GM12878 (cell line): ENCODE measurements around the gene LARP1B. TPM values are rescaled to one million over a fixed set of nuclear protein-coding genes. Genes with fewer than 3 reads are reported as not detected.

Experiments
- ATAC-seq: fragments of 200-7000 bp; cut with Tn5 transposase; 3 replicates; pipeline ENCODE4 v1.9.1; 2020; ENCODE audit warnings: mild to moderate bottlenecking, moderate library complexity
- Bru-seq: library from RNA; stranded (reverse); fragments of 400-500 nt; gene quantifications from one replicate; lab custom pipeline; 2021; lab: Mats Ljungman, UMichigan
- BruChase-seq, 2 experiments: library from RNA; stranded (reverse); fragments of 400-500 nt; gene quantifications; one replicate each; lab custom pipeline; 2021; lab: Mats Ljungman, UMichigan
- BruUV-seq: library from RNA; stranded (reverse); fragments of 400-500 nt; replicated peaks from 2 replicates; lab custom pipeline; 2021; lab: Mats Ljungman, UMichigan
- CTCF ChIA-PET: fragments of 300-600 bp; sonication (Branson Sonifier 250); formaldehyde crosslinking; extraction: SDS; loops from one replicate; lab custom pipeline; 2021; ENCODE audit warnings: inconsistent platforms; lab: Yijun Ruan, JAX
- POLR2A ChIA-PET: fragments of 350-600 bp; formaldehyde crosslinking; extraction: SDS; loops from one replicate; lab custom pipeline; 2021; ENCODE audit warnings: inconsistent platforms; lab: Charles Lee
- RAD21 ChIA-PET: fragments of 300-600 bp; sonication (Branson Sonifier 250); formaldehyde crosslinking; loops from one replicate; lab custom pipeline; 2023; ENCODE audit warnings: antibody characterized with exemption; ENCODE audit not compliant: unreplicated experiment; lab: Charles Lee
- SMC1A ChIA-PET: fragments of 300-600 bp; sonication (Branson Sonifier 250); formaldehyde crosslinking; loops from one replicate; lab custom pipeline; 2023; ENCODE audit not compliant: unreplicated experiment, uncharacterized antibody; lab: Charles Lee
- DNase-seq: peaks from one replicate; pipeline ENCODE4 v3.0.0-alpha.2; 2011; ENCODE audit warnings: low read depth, low spot score
- FAIRE-seq: peaks from 3 replicates; lab custom pipeline; 2011; peaks lifted over from hg19 to GRCh38; lab: Jason Lieb, UNC
- H2AFZ ChIP-seq: 2 replicates; pipeline ENCODE4 v1.6.0; 2011; ENCODE audit warnings: low read depth, low read length, control low read depth; ENCODE audit not compliant: control insufficient read depth
- H3K27ac ChIP-seq: 2 replicates; pipeline ENCODE4 v1.5.1; 2011; ENCODE audit warnings: control low read depth; ENCODE audit not compliant: control insufficient read depth, insufficient read depth
- H3K27me3 ChIP-seq, 2 experiments: replicated peaks in 1 of 2; 2 replicates each; pipeline versions ENCODE4 v1.6.0 to v1.6.1; 2011; ENCODE audit warnings: low read length in 1 of 2; ENCODE audit not compliant: control insufficient read depth in 2 of 2, insufficient read depth in 2 of 2
- H3K36me3 ChIP-seq, 2 experiments: 2 replicates each; pipeline ENCODE4 v1.5.1; 2011; ENCODE audit warnings: low read length in 1 of 2; ENCODE audit not compliant: control insufficient read depth in 2 of 2, insufficient read depth in 2 of 2
- H3K4me1 ChIP-seq: 2 replicates; pipeline ENCODE4 v1.6.1; 2011; ENCODE audit warnings: mild to moderate bottlenecking, low read length, moderate library complexity, mixed read lengths; ENCODE audit not compliant: control insufficient read depth, insufficient read depth
- H3K4me2 ChIP-seq: 2 replicates; pipeline ENCODE4 v1.6.0; 2011; ENCODE audit warnings: control low read depth; ENCODE audit not compliant: control insufficient read depth, insufficient read depth
- H3K4me3 ChIP-seq: fragments of 200-600 bp; sonication (generic); 2 replicates; pipeline ENCODE4 v1.5.1; 2016
- H3K79me2 ChIP-seq: 2 replicates; pipeline ENCODE4 v1.6.0; 2011; ENCODE audit warnings: low read length; ENCODE audit not compliant: control insufficient read depth, insufficient read depth
- H3K9ac ChIP-seq: 2 replicates; pipeline ENCODE4 v1.8.0; 2011; ENCODE audit warnings: low read length, control low read depth, mixed read lengths; ENCODE audit not compliant: control insufficient read depth, insufficient read depth
- H3K9me3 ChIP-seq: replicated peaks from 3 replicates; pipeline ENCODE4 v1.5.1; 2011; ENCODE audit warnings: mild to moderate bottlenecking, low read length; ENCODE audit not compliant: control insufficient read depth, insufficient read depth
- H4K20me1 ChIP-seq: 2 replicates; pipeline ENCODE4 v1.6.0; 2011; ENCODE audit not compliant: control insufficient read depth, insufficient read depth
- BCL11A ChIP-seq: IDR thresholded peaks from 2 replicates; pipeline ENCODE4 v1.6.1; 2011; ENCODE audit warnings: low read depth, low read length
- HDAC6 ChIP-seq: fragments of 200-600 bp; sonication (generic); IDR thresholded peaks from one replicate; pipeline ENCODE4 v1.8.0; 2017; ENCODE audit warnings: antibody characterized with exemption; ENCODE audit not compliant: unreplicated experiment
- IRF4 ChIP-seq: IDR thresholded peaks from 2 replicates; pipeline ENCODE4 v1.6.1; 2011; ENCODE audit warnings: low read depth, low read length
- WGBS: methylation state at CpG from one replicate; pipeline ENCODE4 v1.1.6; 2016; ENCODE audit warnings: low lambda C conversion rate; ENCODE audit not compliant: insufficient replicate concordance, insufficient coverage; ENCODE audit errors: missing lambda C conversion rate; 5-methylcytosine and 5-hydroxymethylcytosine counted together
- in situ Hi-C: fragments of 300-500 bp; cut with MboI; formaldehyde crosslinking; loops from 9 replicates; pipeline ENCODE4 v1.14.3; 2018; ENCODE audit warnings: mixed read lengths
- intact Hi-C: fragments of 100-400 bp; cut with micrococcal nuclease; formaldehyde crosslinking; loops from one replicate; pipeline ENCODE4 v1.14.2; 2022; ENCODE audit not compliant: unreplicated experiment
- long read RNA-seq, 2 experiments: library from polyadenylated mRNA; unstranded; transcript quantifications; one replicate each; pipeline ENCODE4 v2.0.0, GENCODE V29; 2019 to 2020
- polyA minus RNA-seq, 3 experiments: library from RNA; depleted of rRNA, polyadenylated mRNA; stranded (reverse); fragments of >200 nt; gene quantifications; 2 replicates each; pipeline ENCODE4 v1.2.3, GENCODE V29; 2011
- polyA plus RNA-seq, 11 experiments: library from polyadenylated mRNA; depleted of rRNA in 4 of 11; unstranded in 6 of 11; stranded (reverse) in 5 of 11; fragments of >200 nt; fragmentation: Nextera tagmentation in 4 of 11; fragmentation: Illumina TruSeq in 1 of 11; extraction: Ambion mirVana in 4 of 11; extraction: Trizol in 1 of 11; gene quantifications; 1 replicate in 1 of 11; 2 replicates in 10 of 11; pipeline versions ENCODE4 v1.2.1 to v1.2.3, GENCODE V29; 2011 to 2016; ENCODE audit warnings: inconsistent platforms in 2 of 11, missing spikeins in 2 of 11, low read depth in 1 of 11
- total RNA-seq, 4 experiments: library from RNA; depleted of rRNA in 3 of 4; stranded (reverse); fragments of >200 nt in 3 of 4; fragmentation: Illumina TruSeq in 1 of 4; extraction: Trizol in 1 of 4; gene quantifications; 2 replicates each; pipeline versions ENCODE4 v1.2.1 to v1.2.3, GENCODE V29; 2013 to 2021
- TF ChIP-seq, protein P1 (sequence below): fragments of 450-650 bp; IDR thresholded peaks from 2 replicates; pipeline ENCODE4 v1.6.1; 2017; ENCODE audit warnings: antibody characterized with exemption, mild to moderate bottlenecking, moderate library complexity
- TF ChIP-seq, protein P2 (sequence below): IDR thresholded peaks from 2 replicates; pipeline ENCODE4 v1.6.1; 2011; ENCODE audit warnings: low read depth, low read length, improper control_type of control experiment, borderline replicate concordance
- TF ChIP-seq, protein P3 (sequence below): fragments of 450-650 bp; IDR thresholded peaks from 2 replicates; pipeline ENCODE4 v1.6.1; 2014; ENCODE audit warnings: mild to moderate bottlenecking
- TF ChIP-seq, protein P4 (sequence below): IDR thresholded peaks from 2 replicates; pipeline ENCODE4 v1.6.1; 2012; ENCODE audit warnings: low read length, inconsistent platforms
- TF ChIP-seq, protein P5 (sequence below): IDR thresholded peaks from 2 replicates; pipeline ENCODE4 v1.6.1; 2012; ENCODE audit warnings: low read depth, low read length, improper control_type of control experiment

Gene LARP1B
- 49.0 and 52.9 TPM in 2 replicates for total RNA-seq (2013; cell fraction: nucleolus; rRNA removed)
- 17.8 and 21.1 TPM in 2 replicates for total RNA-seq (2014; rRNA removed)
- 30.0 and 30.9 TPM in 2 replicates for total RNA-seq (2014; rRNA removed; fragmentation: Illumina TruSeq; extraction: Trizol)
- 15.2 and 15.8 TPM in 2 replicates for total RNA-seq (2021)
- 8.4 TPM for polyA plus RNA-seq (2011; ENCODE audit: low read depth)
- polyA plus RNA-seq (2011; rRNA removed), result 18.7 and 25.9 TPM in 2 replicates
- 4.5 and 5.2 TPM in 2 replicates for polyA plus RNA-seq (2011; cell fraction: cytosol; rRNA removed)
- polyA plus RNA-seq (2011; cell fraction: nucleus; rRNA removed), result 10.5 and 13.8 TPM in 2 replicates
- polyA plus RNA-seq (2012), result 11.3 and 12.0 TPM in 2 replicates
- 23.3 and 30.7 TPM in 2 replicates for polyA plus RNA-seq (2014; fragmentation: Illumina TruSeq; extraction: Trizol)
- polyA plus RNA-seq (2014; fragmentation: Nextera tagmentation; extraction: Ambion mirVana), result 10 to 100 TPM in 1 of 2 experiments, 1 to 10 TPM in 1; 9.3 to 12.7 TPM
- 13.8 and 14.3 TPM in 2 replicates for polyA plus RNA-seq (2014; rRNA removed)
- polyA plus RNA-seq (2016; fragmentation: Nextera tagmentation; extraction: Ambion mirVana), result 1 to 10 TPM; 9.2 to 10.0 TPM
- 8.3 and 10.2 TPM in 2 replicates for polyA minus RNA-seq (2011; rRNA and poly(A)+ RNA removed)
- polyA minus RNA-seq (2011; cell fraction: cytosol; rRNA and poly(A)+ RNA removed), result 5.3 and 6.9 TPM in 2 replicates
- polyA minus RNA-seq (2011; cell fraction: nucleus; rRNA and poly(A)+ RNA removed), result 8.5 and 13.6 TPM in 2 replicates
- percentile 62 among the genes with signal in this experiment for Bru-seq, nascent RNA
- percentile 70 among the genes with signal in this experiment for BruChase-seq, experiment 1, labeled RNA remaining after a 6-hour chase
- BruChase-seq, experiment 2, labeled RNA remaining after a 2-hour chase, result percentile 71 among the genes with signal in this experiment
- long read RNA-seq, experiment 1, partial matches to known transcripts, result 0 of 5 reads
- long read RNA-seq, experiment 1, other reads (novel, unspliced or antisense), result 1 of 5 reads
- long read RNA-seq, experiment 2, transcript LARP1B-202 (10 exons, 2,151 nt), result major isoform, 14 of 25 reads
- long read RNA-seq, experiment 2, partial matches to known transcripts, result 1 of 25 reads
- long read RNA-seq, experiment 2, other reads (novel, unspliced or antisense), result 7 of 25 reads

DNA sequence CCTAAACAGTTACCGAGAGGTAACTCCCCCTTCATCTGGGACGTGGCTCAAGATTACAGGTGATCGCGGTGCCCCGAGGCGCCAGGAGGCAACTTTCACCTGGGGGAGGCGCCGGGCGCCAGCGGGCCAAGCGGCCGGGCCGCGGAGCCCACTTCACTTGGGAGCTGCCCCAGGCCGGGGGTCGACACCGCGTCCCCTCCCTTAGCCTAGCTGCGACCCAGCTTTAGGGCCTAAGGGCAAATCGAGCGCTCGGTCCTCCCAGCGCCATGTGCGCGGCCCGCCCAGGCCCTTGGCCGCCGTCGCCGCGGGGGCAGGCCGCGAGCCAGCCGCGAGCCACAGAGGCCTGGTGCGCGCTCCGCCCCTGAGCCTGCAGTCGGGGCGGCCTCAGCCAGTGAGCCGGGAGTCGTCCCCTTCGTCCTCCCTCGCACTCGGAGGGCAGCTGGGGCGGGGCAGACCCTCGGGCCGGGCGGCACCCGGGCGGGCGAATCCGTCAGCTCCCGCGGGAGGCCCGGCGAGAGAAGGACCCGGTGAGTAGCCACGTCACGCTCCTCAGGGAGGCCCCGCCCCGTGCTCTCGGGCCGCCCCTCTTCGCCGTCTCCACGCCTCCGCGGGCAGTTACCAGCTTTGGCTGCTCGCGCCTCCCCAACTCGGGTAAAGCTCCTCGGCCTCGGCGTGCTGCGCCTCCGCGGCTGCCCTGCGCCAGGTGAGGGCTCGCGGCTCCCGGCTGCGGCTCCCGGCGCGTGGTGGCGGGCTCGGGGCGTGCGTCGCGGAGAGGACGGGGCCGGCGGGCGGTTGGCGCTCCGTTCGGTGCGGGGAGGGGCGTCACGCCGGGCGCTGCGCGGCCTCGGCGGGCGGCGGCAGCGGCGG lies at the start of gene LARP1B:
LARP1B (plus strand) TSS at position 614 of the 867 bp plus-strand sequence. CDS start 13,640 bp downstream, outside the sequence.
- DNase-seq (peak; percentile 74), FAIRE-seq (peak; percentile 91), ATAC-seq (peak; percentile 91)
- in situ Hi-C loops, result no loop called here
- SMC1A ChIA-PET, result interaction anchor here (0.9 to 1.8 kb wide), 3 partner anchors 10 to 187 kb away, joined by 3 to 4 read pairs (median 3); partner anchors contain the start of genes ABHD18 and MFSD8
- Histone ChIP-seq H3K36me3 (no peaks in the 10 kb centered on the region), H3K9ac (peak within 1 kb of the TSS; percentile 92), H4K20me1 (no peaks in the 10 kb centered on the region), H3K4me2 (peak within 1 kb of the TSS; percentile 83), H3K4me1 (no peaks in the 10 kb centered on the region), H3K79me2 (peaks cover 28% of the 10 kb centered on the region), H3K4me3 (peak within 1 kb of the TSS; percentile 92), H2AFZ (peak within 1 kb of the TSS; percentile 94), H3K9me3 (no peaks in the 10 kb centered on the region), H3K27me3 (no peaks in the 10 kb centered on the region), H3K27ac (peak within 1 kb of the TSS; percentile 88)
- BruUV-seq, result no TSS peak
- intact Hi-C loops, result loop anchor here (2.0 to 5.0 kb wide), 4 partner anchors 96 to 279 kb away; partner anchors contain the start of genes ABHD18, HSPA4L, MFSD8 and PGRMC2
- WGBS, result under 1% methylated on average over 81 of the region's 112 CpGs
- POLR2A ChIA-PET, result interaction anchor here (0.6 to 2.0 kb wide), 12 partner anchors 10 to 793 kb away, joined by 3 to 25 read pairs (median 3); partner anchors contain the start of genes ABHD18, HSPA4L and MFSD8
- RAD21 ChIA-PET, result interaction anchor here (0.6 to 1.1 kb wide), 4 partner anchors 69 to 273 kb away, joined by 3 read pairs; partner anchors contain the start of genes ABHD18 and MFSD8
- CTCF ChIA-PET, result interaction anchor here (0.8 to 1.6 kb wide), 4 partner anchors 62 to 1301 kb away, joined by 3 to 6 read pairs (median 3); no protein-coding TSS in a partner anchor
- TF ChIP-seq, protein P1, sequence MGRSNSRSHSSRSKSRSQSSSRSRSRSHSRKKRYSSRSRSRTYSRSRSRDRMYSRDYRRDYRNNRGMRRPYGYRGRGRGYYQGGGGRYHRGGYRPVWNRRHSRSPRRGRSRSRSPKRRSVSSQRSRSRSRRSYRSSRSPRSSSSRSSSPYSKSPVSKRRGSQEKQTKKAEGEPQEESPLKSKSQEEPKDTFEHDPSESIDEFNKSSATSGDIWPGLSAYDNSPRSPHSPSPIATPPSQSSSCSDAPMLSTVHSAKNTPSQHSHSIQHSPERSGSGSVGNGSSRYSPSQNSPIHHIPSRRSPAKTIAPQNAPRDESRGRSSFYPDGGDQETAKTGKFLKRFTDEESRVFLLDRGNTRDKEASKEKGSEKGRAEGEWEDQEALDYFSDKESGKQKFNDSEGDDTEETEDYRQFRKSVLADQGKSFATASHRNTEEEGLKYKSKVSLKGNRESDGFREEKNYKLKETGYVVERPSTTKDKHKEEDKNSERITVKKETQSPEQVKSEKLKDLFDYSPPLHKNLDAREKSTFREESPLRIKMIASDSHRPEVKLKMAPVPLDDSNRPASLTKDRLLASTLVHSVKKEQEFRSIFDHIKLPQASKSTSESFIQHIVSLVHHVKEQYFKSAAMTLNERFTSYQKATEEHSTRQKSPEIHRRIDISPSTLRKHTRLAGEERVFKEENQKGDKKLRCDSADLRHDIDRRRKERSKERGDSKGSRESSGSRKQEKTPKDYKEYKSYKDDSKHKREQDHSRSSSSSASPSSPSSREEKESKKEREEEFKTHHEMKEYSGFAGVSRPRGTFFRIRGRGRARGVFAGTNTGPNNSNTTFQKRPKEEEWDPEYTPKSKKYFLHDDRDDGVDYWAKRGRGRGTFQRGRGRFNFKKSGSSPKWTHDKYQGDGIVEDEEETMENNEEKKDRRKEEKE, result no peak
- TF ChIP-seq IRF4 (no peak), HDAC6 (no peak), BCL11A (no peak)
- TF ChIP-seq, protein P2, sequence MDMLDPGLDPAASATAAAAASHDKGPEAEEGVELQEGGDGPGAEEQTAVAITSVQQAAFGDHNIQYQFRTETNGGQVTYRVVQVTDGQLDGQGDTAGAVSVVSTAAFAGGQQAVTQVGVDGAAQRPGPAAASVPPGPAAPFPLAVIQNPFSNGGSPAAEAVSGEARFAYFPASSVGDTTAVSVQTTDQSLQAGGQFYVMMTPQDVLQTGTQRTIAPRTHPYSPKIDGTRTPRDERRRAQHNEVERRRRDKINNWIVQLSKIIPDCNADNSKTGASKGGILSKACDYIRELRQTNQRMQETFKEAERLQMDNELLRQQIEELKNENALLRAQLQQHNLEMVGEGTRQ, result no peak
- TF ChIP-seq, protein P3, sequence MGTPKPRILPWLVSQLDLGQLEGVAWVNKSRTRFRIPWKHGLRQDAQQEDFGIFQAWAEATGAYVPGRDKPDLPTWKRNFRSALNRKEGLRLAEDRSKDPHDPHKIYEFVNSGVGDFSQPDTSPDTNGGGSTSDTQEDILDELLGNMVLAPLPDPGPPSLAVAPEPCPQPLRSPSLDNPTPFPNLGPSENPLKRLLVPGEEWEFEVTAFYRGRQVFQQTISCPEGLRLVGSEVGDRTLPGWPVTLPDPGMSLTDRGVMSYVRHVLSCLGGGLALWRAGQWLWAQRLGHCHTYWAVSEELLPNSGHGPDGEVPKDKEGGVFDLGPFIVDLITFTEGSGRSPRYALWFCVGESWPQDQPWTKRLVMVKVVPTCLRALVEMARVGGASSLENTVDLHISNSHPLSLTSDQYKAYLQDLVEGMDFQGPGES, result no peak
- TF ChIP-seq, protein P4, sequence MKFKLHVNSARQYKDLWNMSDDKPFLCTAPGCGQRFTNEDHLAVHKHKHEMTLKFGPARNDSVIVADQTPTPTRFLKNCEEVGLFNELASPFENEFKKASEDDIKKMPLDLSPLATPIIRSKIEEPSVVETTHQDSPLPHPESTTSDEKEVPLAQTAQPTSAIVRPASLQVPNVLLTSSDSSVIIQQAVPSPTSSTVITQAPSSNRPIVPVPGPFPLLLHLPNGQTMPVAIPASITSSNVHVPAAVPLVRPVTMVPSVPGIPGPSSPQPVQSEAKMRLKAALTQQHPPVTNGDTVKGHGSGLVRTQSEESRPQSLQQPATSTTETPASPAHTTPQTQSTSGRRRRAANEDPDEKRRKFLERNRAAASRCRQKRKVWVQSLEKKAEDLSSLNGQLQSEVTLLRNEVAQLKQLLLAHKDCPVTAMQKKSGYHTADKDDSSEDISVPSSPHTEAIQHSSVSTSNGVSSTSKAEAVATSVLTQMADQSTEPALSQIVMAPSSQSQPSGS, result no peak
- TF ChIP-seq, protein P5, sequence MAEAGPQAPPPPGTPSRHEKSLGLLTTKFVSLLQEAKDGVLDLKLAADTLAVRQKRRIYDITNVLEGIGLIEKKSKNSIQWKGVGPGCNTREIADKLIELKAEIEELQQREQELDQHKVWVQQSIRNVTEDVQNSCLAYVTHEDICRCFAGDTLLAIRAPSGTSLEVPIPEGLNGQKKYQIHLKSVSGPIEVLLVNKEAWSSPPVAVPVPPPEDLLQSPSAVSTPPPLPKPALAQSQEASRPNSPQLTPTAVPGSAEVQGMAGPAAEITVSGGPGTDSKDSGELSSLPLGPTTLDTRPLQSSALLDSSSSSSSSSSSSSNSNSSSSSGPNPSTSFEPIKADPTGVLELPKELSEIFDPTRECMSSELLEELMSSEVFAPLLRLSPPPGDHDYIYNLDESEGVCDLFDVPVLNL, result no peak
